GM23338 (cell line): ENCODE data around the gene CNTNAP2. TPM values are rescaled to one million over a fixed set of nuclear protein-coding genes. Genes with fewer than 3 reads are reported as not detected.

Experiments used
- ATAC-seq: fragments of 200-7000 bp; cut with Tn5 transposase; 3 replicates; pipeline ENCODE4 v1.9.1; 2020
- DNase-seq: peaks from one replicate; pipeline ENCODE4 v3.0.0-alpha.2; 2015; ENCODE audit warnings: low spot score
- H2AFZ ChIP-seq: fragments of 200-600 bp; sonication (generic); 2 replicates; pipeline ENCODE4 v1.8.0; 2016; ENCODE audit warnings: antibody characterized with exemption, mild to moderate bottlenecking, moderate library complexity
- H3F3A ChIP-seq: fragments of 200-600 bp; sonication (generic); replicated peaks from 2 replicates; pipeline ENCODE4 v1.8.0; 2017; ENCODE audit warnings: antibody characterized with exemption, mixed run types, low read depth
- H3K27ac ChIP-seq: fragments of 200-600 bp; sonication (generic); 2 replicates; pipeline ENCODE4 v1.6.1; 2016; ENCODE audit warnings: low read depth
- H3K27me3 ChIP-seq: fragments of 200-600 bp; sonication (generic); 2 replicates; pipeline ENCODE4 v1.8.0; 2016; ENCODE audit warnings: mild to moderate bottlenecking, mixed run types, moderate library complexity; ENCODE audit not compliant: insufficient read depth
- H3K36me3 ChIP-seq: fragments of 200-600 bp; sonication (generic); 2 replicates; pipeline ENCODE4 v1.8.0; 2016; ENCODE audit warnings: mild to moderate bottlenecking; ENCODE audit not compliant: insufficient read depth
- H3K4me1 ChIP-seq: fragments of 200-600 bp; sonication (generic); 2 replicates; pipeline ENCODE4 v1.8.0; 2016; ENCODE audit warnings: mild to moderate bottlenecking, moderate library complexity; ENCODE audit not compliant: insufficient read depth
- H3K4me2 ChIP-seq: fragments of 200-600 bp; sonication (generic); 2 replicates; pipeline ENCODE4 v1.7.1; 2017; ENCODE audit warnings: mixed run types
- H3K4me3 ChIP-seq: fragments of 200-600 bp; sonication (generic); 2 replicates; pipeline ENCODE4 v1.6.1; 2016; ENCODE audit warnings: mixed run types
- H3K79me2 ChIP-seq: fragments of 200-600 bp; sonication (generic); replicated peaks from 2 replicates; pipeline ENCODE4 v1.8.0; 2017; ENCODE audit warnings: mild to moderate bottlenecking; ENCODE audit not compliant: insufficient read depth
- H3K9me2 ChIP-seq: fragments of 200-600 bp; sonication (generic); 2 replicates; pipeline ENCODE4 v1.8.0; 2017; ENCODE audit not compliant: insufficient read depth
- H4K20me1 ChIP-seq: fragments of 200-600 bp; sonication (generic); replicated peaks from 2 replicates; pipeline ENCODE4 v1.8.0; 2017; ENCODE audit warnings: mild to moderate bottlenecking; ENCODE audit not compliant: insufficient read depth
- H3K27ac Mint-ChIP-seq: 2 replicates; pipeline ENCODE4 v1.8.0; 2020; ENCODE audit warnings: inconsistent platforms, mild to moderate bottlenecking, moderate library complexity, mixed read lengths
- H3K27me3 Mint-ChIP-seq: 3 replicates; pipeline ENCODE4 v1.8.0; 2022; ENCODE audit warnings: low read depth, mild to moderate bottlenecking, moderate library complexity, mixed read lengths, inconsistent platforms; ENCODE audit not compliant: insufficient read depth, poor library complexity
- H3K36me3 Mint-ChIP-seq: 3 replicates; pipeline ENCODE4 v1.8.0; 2021; ENCODE audit warnings: low read depth, mild to moderate bottlenecking, inconsistent platforms, moderate library complexity, mixed read lengths
- H3K4me1 Mint-ChIP-seq: 3 replicates; pipeline ENCODE4 v1.8.0; 2020; ENCODE audit warnings: mild to moderate bottlenecking, inconsistent platforms, mixed read lengths
- H3K4me3 Mint-ChIP-seq: 3 replicates; pipeline ENCODE4 v1.8.0; 2021; ENCODE audit warnings: moderate library complexity, mild to moderate bottlenecking, inconsistent platforms, mixed read lengths
- H3K9me3 Mint-ChIP-seq: 3 replicates; pipeline ENCODE4 v1.8.0; 2020; ENCODE audit warnings: moderate library complexity, mild to moderate bottlenecking, inconsistent platforms, mixed read lengths
- CREB1 ChIP-seq: fragments of 250-450 bp; sonication (Bioruptor Pico); IDR thresholded peaks from 2 replicates; pipeline ENCODE4 v1.5.0; 2020; ENCODE audit warnings: low read depth, mild to moderate bottlenecking, moderate library complexity
- EZH2phosphoT487 ChIP-seq: fragments of 200-600 bp; sonication (generic); IDR thresholded peaks from one replicate; pipeline ENCODE4 v1.8.1; 2018; ENCODE audit warnings: antibody characterized with exemption; ENCODE audit not compliant: unreplicated experiment
- NANOG ChIP-seq: IDR thresholded peaks from 2 replicates; pipeline ENCODE4 v1.6.1; 2016; ENCODE audit warnings: antibody characterized with exemption, borderline replicate concordance
- POLR2AphosphoS5 ChIP-seq: IDR thresholded peaks from 2 replicates; pipeline ENCODE4 v1.6.1; 2016; ENCODE audit warnings: antibody characterized with exemption, low read depth
- STAT1 ChIP-seq: IDR thresholded peaks from one replicate; pipeline ENCODE4 v1.6.1; 2016; ENCODE audit warnings: antibody characterized with exemption; ENCODE audit not compliant: unreplicated experiment
- ZNF114 ChIP-seq: fragments of 250-450 bp; sonication (Bioruptor Pico); IDR thresholded peaks from 2 replicates; pipeline ENCODE4 v1.5.0; 2020; ENCODE audit warnings: mild to moderate bottlenecking, moderate library complexity
- ZNF331 ChIP-seq: fragments of 250-450 bp; sonication (Bioruptor Pico); IDR thresholded peaks from 2 replicates; pipeline ENCODE4 v1.5.0; 2020; ENCODE audit warnings: low read depth, mild to moderate bottlenecking, moderate library complexity
- polyA plus RNA-seq: library from polyadenylated mRNA; unstranded; fragments of >200 nt; fragmentation: Nextera tagmentation; extraction: Ambion mirVana; gene quantifications from 2 replicates; pipeline ENCODE4 v1.2.1, GENCODE V29; 2016
- total RNA-seq: library from RNA; depleted of rRNA; stranded (reverse); fragments of >200 nt; shearing (Covaris generic); gene quantifications from 2 replicates; pipeline ENCODE4 v1.2.3, GENCODE V29; 2014
- TF ChIP-seq, protein P1 (sequence below): IDR thresholded peaks from one replicate; pipeline ENCODE4 v1.6.1; 2018; ENCODE audit warnings: antibody characterized with exemption; ENCODE audit not compliant: unreplicated experiment
- TF ChIP-seq, protein P2 (sequence below): fragments of 250-450 bp; sonication (Bioruptor Pico); IDR thresholded peaks from 2 replicates; pipeline ENCODE4 v1.5.0; 2020; ENCODE audit warnings: mild to moderate bottlenecking, moderate library complexity
- TF ChIP-seq, protein P3 (sequence below), 2 experiments: fragments of 200-600 bp in 1 of 2; sonication (generic) in 1 of 2; conservative IDR thresholded peaks; 2 replicates each; pipeline versions ENCODE4 v1.5.1 to v1.6.1; 2016 to 2017; ENCODE audit warnings: antibody characterized with exemption in 2 of 2, low read depth in 2 of 2, mild to moderate bottlenecking in 2 of 2, moderate library complexity in 1 of 2

CNTNAP2 gene
- total and polyA plus RNA-seq, 2 experiments from 2014 or later = 38.2 to 61.3 TPM

DNA sequence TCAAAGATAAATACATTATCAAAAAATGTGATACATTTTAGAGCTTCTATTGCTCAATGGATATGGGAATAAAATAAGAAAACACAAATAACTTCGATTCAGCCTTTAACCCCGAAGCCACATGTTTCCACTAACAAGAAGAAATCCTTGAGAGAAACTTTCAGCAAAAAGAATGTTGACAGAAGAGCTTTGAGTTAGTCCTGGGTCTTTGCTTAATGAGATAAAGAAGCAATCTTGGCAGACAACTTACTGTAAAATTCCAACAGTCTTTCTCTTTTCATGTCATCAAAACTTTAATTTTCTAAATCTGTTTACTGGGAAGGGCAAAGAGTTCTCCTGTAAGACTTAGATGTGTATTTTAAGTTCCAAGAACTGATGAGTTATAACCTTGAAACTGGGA is 810.2 kb downstream of the CNTNAP2 start:
- H3K9me3 Mint-ChIP-seq = peaks cover 33% of the 10 kb centered on the region
- Histone ChIP-seq H3K79me2 (no peaks in the 10 kb centered on the region), H3K27me3 (no peaks in the 10 kb centered on the region), H3K4me1 (no peaks in the 10 kb centered on the region), H3K4me2 (no peak overlapping the region), H3F3A (no peaks in the 10 kb centered on the region), H3K9me2 (no peaks in the 10 kb centered on the region), H3K27ac (no peak overlapping the region), H4K20me1 (no peaks in the 10 kb centered on the region), H2AFZ (no peak overlapping the region), H3K36me3 (no peaks in the 10 kb centered on the region), H3K4me3 (no peak overlapping the region)
- no peak overlapping the region for H3K4me3 Mint-ChIP-seq
- no peak for TF ChIP-seq ZNF331 (CRISPR knock-in tag)
- no peak overlapping the region for H3K27ac Mint-ChIP-seq
- H3K36me3 Mint-ChIP-seq = peaks cover 14% of the 10 kb centered on the region
- no peaks in the 10 kb centered on the region for H3K27me3 Mint-ChIP-seq
- H3K4me1 Mint-ChIP-seq = no peaks in the 10 kb centered on the region
- ATAC-seq (no peak), DNase-seq (no peak)

DNA sequence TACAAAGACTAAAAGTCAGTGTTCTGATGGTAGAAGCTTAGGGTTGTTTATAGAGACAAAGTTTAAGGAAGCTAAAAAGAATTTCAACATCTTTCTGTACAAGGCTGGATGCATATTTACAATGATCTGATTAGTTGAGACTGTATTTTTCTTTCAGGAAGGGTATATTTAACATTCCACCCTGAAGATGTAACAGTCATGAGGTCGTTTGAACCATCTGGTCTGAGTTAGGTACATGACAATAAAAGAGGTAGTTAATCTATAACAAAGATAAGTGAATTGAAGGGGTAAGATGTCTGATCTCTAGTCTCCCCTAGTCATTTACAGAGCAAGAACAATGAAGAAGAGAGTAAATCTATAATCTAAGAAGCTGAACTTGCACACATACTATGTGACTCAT is 821.2 kb downstream of the CNTNAP2 start:
- DNase-seq (no peak), ATAC-seq (no peak)
- no peaks in the 10 kb centered on the region for H4K20me1 ChIP-seq

More for the DNA sequence above, 821.2 kb downstream of the CNTNAP2 start:
- Histone ChIP-seq H3F3A (no peaks in the 10 kb centered on the region), H3K79me2 (no peaks in the 10 kb centered on the region), H2AFZ (no peak overlapping the region), H3K27ac (no peak overlapping the region), H3K4me1 (no peaks in the 10 kb centered on the region), H3K36me3 (no peaks in the 10 kb centered on the region), H3K4me2 (no peak overlapping the region), H3K9me2 (no peaks in the 10 kb centered on the region), H3K4me3 (no peak overlapping the region), H3K27me3 (no peaks in the 10 kb centered on the region)
- H3K9me3 Mint-ChIP-seq = peaks cover 10% of the 10 kb centered on the region; the same call in 2 of the 3 replicates
- TF ChIP-seq EZH2phosphoT487 = no peak
- TF ChIP-seq, protein P1, sequence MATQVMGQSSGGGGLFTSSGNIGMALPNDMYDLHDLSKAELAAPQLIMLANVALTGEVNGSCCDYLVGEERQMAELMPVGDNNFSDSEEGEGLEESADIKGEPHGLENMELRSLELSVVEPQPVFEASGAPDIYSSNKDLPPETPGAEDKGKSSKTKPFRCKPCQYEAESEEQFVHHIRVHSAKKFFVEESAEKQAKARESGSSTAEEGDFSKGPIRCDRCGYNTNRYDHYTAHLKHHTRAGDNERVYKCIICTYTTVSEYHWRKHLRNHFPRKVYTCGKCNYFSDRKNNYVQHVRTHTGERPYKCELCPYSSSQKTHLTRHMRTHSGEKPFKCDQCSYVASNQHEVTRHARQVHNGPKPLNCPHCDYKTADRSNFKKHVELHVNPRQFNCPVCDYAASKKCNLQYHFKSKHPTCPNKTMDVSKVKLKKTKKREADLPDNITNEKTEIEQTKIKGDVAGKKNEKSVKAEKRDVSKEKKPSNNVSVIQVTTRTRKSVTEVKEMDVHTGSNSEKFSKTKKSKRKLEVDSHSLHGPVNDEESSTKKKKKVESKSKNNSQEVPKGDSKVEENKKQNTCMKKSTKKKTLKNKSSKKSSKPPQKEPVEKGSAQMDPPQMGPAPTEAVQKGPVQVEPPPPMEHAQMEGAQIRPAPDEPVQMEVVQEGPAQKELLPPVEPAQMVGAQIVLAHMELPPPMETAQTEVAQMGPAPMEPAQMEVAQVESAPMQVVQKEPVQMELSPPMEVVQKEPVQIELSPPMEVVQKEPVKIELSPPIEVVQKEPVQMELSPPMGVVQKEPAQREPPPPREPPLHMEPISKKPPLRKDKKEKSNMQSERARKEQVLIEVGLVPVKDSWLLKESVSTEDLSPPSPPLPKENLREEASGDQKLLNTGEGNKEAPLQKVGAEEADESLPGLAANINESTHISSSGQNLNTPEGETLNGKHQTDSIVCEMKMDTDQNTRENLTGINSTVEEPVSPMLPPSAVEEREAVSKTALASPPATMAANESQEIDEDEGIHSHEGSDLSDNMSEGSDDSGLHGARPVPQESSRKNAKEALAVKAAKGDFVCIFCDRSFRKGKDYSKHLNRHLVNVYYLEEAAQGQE = no peak
- no peak for TF ChIP-seq NANOG
- TF ChIP-seq POLR2AphosphoS5 = no peak
- TF ChIP-seq, protein P2, sequence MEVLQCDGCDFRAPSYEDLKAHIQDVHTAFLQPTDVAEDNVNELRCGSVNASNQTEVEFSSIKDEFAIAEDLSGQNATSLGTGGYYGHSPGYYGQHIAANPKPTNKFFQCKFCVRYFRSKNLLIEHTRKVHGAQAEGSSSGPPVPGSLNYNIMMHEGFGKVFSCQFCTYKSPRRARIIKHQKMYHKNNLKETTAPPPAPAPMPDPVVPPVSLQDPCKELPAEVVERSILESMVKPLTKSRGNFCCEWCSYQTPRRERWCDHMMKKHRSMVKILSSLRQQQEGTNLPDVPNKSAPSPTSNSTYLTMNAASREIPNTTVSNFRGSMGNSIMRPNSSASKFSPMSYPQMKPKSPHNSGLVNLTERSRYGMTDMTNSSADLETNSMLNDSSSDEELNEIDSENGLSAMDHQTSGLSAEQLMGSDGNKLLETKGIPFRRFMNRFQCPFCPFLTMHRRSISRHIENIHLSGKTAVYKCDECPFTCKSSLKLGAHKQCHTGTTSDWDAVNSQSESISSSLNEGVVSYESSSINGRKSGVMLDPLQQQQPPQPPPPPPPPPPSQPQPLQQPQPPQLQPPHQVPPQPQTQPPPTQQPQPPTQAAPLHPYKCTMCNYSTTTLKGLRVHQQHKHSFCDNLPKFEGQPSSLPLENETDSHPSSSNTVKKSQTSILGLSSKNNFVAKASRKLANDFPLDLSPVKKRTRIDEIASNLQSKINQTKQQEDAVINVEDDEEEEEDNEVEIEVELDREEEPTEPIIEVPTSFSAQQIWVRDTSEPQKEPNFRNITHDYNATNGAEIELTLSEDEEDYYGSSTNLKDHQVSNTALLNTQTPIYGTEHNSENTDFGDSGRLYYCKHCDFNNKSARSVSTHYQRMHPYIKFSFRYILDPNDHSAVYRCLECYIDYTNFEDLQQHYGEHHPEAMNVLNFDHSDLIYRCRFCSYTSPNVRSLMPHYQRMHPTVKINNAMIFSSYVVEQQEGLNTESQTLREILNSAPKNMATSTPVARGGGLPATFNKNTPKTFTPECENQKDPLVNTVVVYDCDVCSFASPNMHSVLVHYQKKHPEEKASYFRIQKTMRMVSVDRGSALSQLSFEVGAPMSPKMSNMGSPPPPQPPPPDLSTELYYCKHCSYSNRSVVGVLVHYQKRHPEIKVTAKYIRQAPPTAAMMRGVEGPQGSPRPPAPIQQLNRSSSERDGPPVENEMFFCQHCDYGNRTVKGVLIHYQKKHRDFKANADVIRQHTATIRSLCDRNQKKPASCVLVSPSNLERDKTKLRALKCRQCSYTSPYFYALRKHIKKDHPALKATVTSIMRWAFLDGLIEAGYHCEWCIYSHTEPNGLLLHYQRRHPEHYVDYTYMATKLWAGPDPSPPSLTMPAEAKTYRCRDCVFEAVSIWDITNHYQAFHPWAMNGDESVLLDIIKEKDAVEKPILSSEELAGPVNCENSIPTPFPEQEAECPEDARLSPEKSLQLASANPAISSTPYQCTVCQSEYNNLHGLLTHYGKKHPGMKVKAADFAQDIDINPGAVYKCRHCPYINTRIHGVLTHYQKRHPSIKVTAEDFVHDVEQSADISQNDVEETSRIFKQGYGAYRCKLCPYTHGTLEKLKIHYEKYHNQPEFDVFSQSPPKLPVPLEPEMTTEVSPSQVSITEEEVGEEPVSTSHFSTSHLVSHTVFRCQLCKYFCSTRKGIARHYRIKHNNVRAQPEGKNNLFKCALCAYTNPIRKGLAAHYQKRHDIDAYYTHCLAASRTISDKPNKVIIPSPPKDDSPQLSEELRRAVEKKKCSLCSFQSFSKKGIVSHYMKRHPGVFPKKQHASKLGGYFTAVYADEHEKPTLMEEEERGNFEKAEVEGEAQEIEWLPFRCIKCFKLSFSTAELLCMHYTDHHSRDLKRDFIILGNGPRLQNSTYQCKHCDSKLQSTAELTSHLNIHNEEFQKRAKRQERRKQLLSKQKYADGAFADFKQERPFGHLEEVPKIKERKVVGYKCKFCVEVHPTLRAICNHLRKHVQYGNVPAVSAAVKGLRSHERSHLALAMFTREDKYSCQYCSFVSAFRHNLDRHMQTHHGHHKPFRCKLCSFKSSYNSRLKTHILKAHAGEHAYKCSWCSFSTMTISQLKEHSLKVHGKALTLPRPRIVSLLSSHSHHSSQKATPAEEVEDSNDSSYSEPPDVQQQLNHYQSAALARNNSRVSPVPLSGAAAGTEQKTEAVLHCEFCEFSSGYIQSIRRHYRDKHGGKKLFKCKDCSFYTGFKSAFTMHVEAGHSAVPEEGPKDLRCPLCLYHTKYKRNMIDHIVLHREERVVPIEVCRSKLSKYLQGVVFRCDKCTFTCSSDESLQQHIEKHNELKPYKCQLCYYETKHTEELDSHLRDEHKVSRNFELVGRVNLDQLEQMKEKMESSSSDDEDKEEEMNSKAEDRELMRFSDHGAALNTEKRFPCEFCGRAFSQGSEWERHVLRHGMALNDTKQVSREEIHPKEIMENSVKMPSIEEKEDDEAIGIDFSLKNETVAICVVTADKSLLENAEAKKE = no peak
- TF ChIP-seq ZNF331 (CRISPR knock-in tag) = no peak
- TF ChIP-seq CREB1 (CRISPR knock-in tag) = no peak
- no peak for TF ChIP-seq STAT1
- TF ChIP-seq, protein P3, sequence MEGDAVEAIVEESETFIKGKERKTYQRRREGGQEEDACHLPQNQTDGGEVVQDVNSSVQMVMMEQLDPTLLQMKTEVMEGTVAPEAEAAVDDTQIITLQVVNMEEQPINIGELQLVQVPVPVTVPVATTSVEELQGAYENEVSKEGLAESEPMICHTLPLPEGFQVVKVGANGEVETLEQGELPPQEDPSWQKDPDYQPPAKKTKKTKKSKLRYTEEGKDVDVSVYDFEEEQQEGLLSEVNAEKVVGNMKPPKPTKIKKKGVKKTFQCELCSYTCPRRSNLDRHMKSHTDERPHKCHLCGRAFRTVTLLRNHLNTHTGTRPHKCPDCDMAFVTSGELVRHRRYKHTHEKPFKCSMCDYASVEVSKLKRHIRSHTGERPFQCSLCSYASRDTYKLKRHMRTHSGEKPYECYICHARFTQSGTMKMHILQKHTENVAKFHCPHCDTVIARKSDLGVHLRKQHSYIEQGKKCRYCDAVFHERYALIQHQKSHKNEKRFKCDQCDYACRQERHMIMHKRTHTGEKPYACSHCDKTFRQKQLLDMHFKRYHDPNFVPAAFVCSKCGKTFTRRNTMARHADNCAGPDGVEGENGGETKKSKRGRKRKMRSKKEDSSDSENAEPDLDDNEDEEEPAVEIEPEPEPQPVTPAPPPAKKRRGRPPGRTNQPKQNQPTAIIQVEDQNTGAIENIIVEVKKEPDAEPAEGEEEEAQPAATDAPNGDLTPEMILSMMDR (conservative IDR thresholded peaks at IDR 0.05; ENCODE audit: low read depth in 2 of 2) = no peak
- no peak for TF ChIP-seq ZNF114 (CRISPR knock-in tag)
- H3K27me3 Mint-ChIP-seq = no peaks in the 10 kb centered on the region
- no peak overlapping the region for H3K4me3 Mint-ChIP-seq
- H3K27ac Mint-ChIP-seq = no peak overlapping the region
- no peaks in the 10 kb centered on the region for H3K36me3 Mint-ChIP-seq
- no peaks in the 10 kb centered on the region for H3K4me1 Mint-ChIP-seq
